ENCODE results near the gene MTHFSD. TPM values are rescaled to one million over a fixed set of nuclear protein-coding genes. Genes with fewer than 3 reads are reported as not detected.
A peak's percentile ranks its signal among the peaks of the same experiment; 100 is the strongest.

The MTHFSD gene
- polyA plus RNA-seq, 1 of the 3 experiments (the other 2 are of a cell fraction), result 15.6 TPM

- H3K27ac ChIP-seq (ENCODE audit: low read depth in 2 of 2, low read length in 1 of 2), result peak overlapping the region in 1 of 2 experiments; percentile 12; a peak in 1 of 4 replicates
- CTCF ChIA-PET, result interaction anchor here (0.7 to 1.2 kb wide), 3 partner anchors 9 to 734 kb away, joined by 3 to 7 read pairs (median 3); no protein-coding TSS in a partner anchor
Observed at GRCh38 chr16:86555704-86556075, 655 bp upstream of the MTHFSD start.

More at GRCh38 chr16:86555704-86556075, 655 bp upstream of the MTHFSD start:
- peaks cover 7 to 11% of the 10 kb centered on the region in 2 experiments for H3K36me3 ChIP-seq (replicated peaks in 1 of 2; ENCODE audit: control insufficient read depth in 1 of 2, insufficient read depth in 2 of 2, low read length in 1 of 2)
- no peaks in the 10 kb centered on the region for H3K9me2 ChIP-seq
- peak overlapping the region; percentile 83 for H3K9ac ChIP-seq
- H2AFZ ChIP-seq (ENCODE audit: low read depth), result peak overlapping the region; percentile 84; the same call in 1 of the 2 replicates
- H3K79me2 ChIP-seq (ENCODE audit: insufficient read depth), result peaks cover 13% of the 10 kb centered on the region
- peak overlapping the region; percentile 75 to 98 for H3K4me3 ChIP-seq (ENCODE audit: low read depth in 2 of 2, low read length in 1 of 2)
- TF ChIP-seq SMC3 (IDR thresholded peaks at IDR 0.05; ENCODE audit: low read depth, low read length), result no peak
- no peak for TF ChIP-seq USF2 (IDR thresholded peaks at IDR 0.05; ENCODE audit: borderline replicate concordance, low read depth, low read length)
- no peak for TF ChIP-seq ELF1 (IDR thresholded peaks at IDR 0.05)
- no peak for TF ChIP-seq POLR2AphosphoS5 (IDR thresholded peaks at IDR 0.05; ENCODE audit: low read depth, low read length)
- no peak for TF ChIP-seq TCF12 (IDR thresholded peaks at IDR 0.05)
- no peak for TF ChIP-seq FOXJ3 (CRISPR knock-in tag; IDR thresholded peaks at IDR 0.05)
- TF ChIP-seq MXI1 (IDR thresholded peaks at IDR 0.05; ENCODE audit: low read depth, low read length), result no peak
- no peak for TF ChIP-seq PBX3 (IDR thresholded peaks at IDR 0.05)
- TF ChIP-seq FOSL2 (IDR thresholded peaks at IDR 0.05; ENCODE audit: borderline replicate concordance, low read depth), result no peak
- no peak for TF ChIP-seq NRF1 (IDR thresholded peaks at IDR 0.05; ENCODE audit: low read depth, low read length)
- TF ChIP-seq REST (IDR thresholded peaks at IDR 0.05; ENCODE audit: low read depth, low read length), result no peak
- 31% methylated on average over 5 of the region's 17 CpGs for WGBS (ENCODE audit: low lambda C conversion rate)
- peaks cover 12% of the 10 kb centered on the region for H3F3A ChIP-seq (replicated peaks; ENCODE audit: insufficient read depth)
- H3K27me3 ChIP-seq (ENCODE audit: insufficient read depth), result no peaks in the 10 kb centered on the region; the same call in 1 of the 2 replicates
- H4K20me1 ChIP-seq (ENCODE audit: insufficient read depth), result no peaks in the 10 kb centered on the region
- no peaks in the 10 kb centered on the region for H3K9me3 ChIP-seq
- DNase-seq, result no peak
- peaks cover 0 to 12% of the 10 kb centered on the region in 2 experiments; a peak in 2 of 4 replicates for H3K4me1 ChIP-seq (ENCODE audit: control insufficient read depth in 1 of 2, insufficient read depth in 2 of 2, low read depth in 1 of 2, low read length in 1 of 2)
- H3K4me2 ChIP-seq, result peak overlapping the region; percentile 94
- POLR2A ChIA-PET, result interaction anchor here (0.6 kb wide), 1 partner anchor 9 kb away, joined by 3 read pairs; no protein-coding TSS in a partner anchor
